ENCODE results near the gene ETNPPL. TPM values are rescaled to one million over a fixed set of nuclear protein-coding genes. Genes with fewer than 3 reads are reported as not detected.

Gene ETNPPL
- total RNA-seq, 2 donors from 2014 or later: 0.75 to 5.7 TPM

- H3K9me3 ChIP-seq: no peaks in the 10 kb centered on the region
- H3K27ac ChIP-seq: no peak overlapping the region
- H3K4me3 ChIP-seq: no peak overlapping the region
- no peak for DNase-seq (ENCODE audit: low spot score)
- no peaks in the 10 kb centered on the region for H3K36me3 ChIP-seq
- H3K4me1 ChIP-seq: no peaks in the 10 kb centered on the region
- no peaks in the 10 kb centered on the region for H3K27me3 ChIP-seq
- no peak for TF ChIP-seq CTCF (IDR thresholded peaks at IDR 0.05)
Measured at GRCh38 chr4:108709234-108709633, 53.6 kb downstream of the ETNPPL start.

- H3K4me3 ChIP-seq: no peak overlapping the region
- no peaks in the 10 kb centered on the region for H3K4me1 ChIP-seq
- no peaks in the 10 kb centered on the region for H3K9me3 ChIP-seq
- H3K27ac ChIP-seq: no peak overlapping the region
- no peak for TF ChIP-seq CTCF (IDR thresholded peaks at IDR 0.05)
- DNase-seq (ENCODE audit: low spot score): no peak
- no peaks in the 10 kb centered on the region for H3K27me3 ChIP-seq
- H3K36me3 ChIP-seq: no peaks in the 10 kb centered on the region
Measured at GRCh38 chr4:108706289-108706688, 56.6 kb downstream of the ETNPPL start.

GRCh38 chr4:108703966-108704365 lies 58.9 kb downstream of the ETNPPL start:
- no peak for DNase-seq (ENCODE audit: low spot score)
- no peak overlapping the region for H3K4me3 ChIP-seq
- no peak overlapping the region for H3K27ac ChIP-seq
- no peak for TF ChIP-seq CTCF (IDR thresholded peaks at IDR 0.05)
- no peaks in the 10 kb centered on the region for H3K27me3 ChIP-seq
- no peaks in the 10 kb centered on the region for H3K36me3 ChIP-seq
- H3K4me1 ChIP-seq: no peaks in the 10 kb centered on the region
- H3K9me3 ChIP-seq: no peaks in the 10 kb centered on the region

- Histone ChIP-seq H3K27me3 (no peaks in the 10 kb centered on the region), H3K4me3 (no peak overlapping the region), H3K9me3 (no peaks in the 10 kb centered on the region), H3K27ac (no peak overlapping the region), H3K4me1 (no peaks in the 10 kb centered on the region), H3K36me3 (no peaks in the 10 kb centered on the region)
- DNase-seq (ENCODE audit: low spot score): no peak
- TF ChIP-seq CTCF (IDR thresholded peaks at IDR 0.05): no peak
Measured at GRCh38 chr4:108703370-108703769, 59.5 kb downstream of the ETNPPL start.

GRCh38 chr4:108702960-108703359 lies 59.9 kb downstream of the ETNPPL start:
- H3K27me3 ChIP-seq: no peaks in the 10 kb centered on the region
- no peaks in the 10 kb centered on the region for H3K36me3 ChIP-seq
- no peaks in the 10 kb centered on the region for H3K4me1 ChIP-seq
- no peak for DNase-seq (ENCODE audit: low spot score)
- no peak overlapping the region for H3K4me3 ChIP-seq
- TF ChIP-seq CTCF (IDR thresholded peaks at IDR 0.05): no peak
- H3K27ac ChIP-seq: no peak overlapping the region
- no peaks in the 10 kb centered on the region for H3K9me3 ChIP-seq

GRCh38 chr4:108700081-108700757 lies 62.6 kb downstream of the ETNPPL start:
- no peak for TF ChIP-seq CTCF (IDR thresholded peaks at IDR 0.05)
- Histone ChIP-seq H3K4me1 (no peaks in the 10 kb centered on the region), H3K36me3 (no peaks in the 10 kb centered on the region), H3K27me3 (no peaks in the 10 kb centered on the region), H3K9me3 (no peaks in the 10 kb centered on the region), H3K4me3 (no peak overlapping the region), H3K27ac (no peak overlapping the region)
- DNase-seq (ENCODE audit: low spot score): no peak
